Mesendoderm (in vitro differentiated cells): Measurements from ENCODE around the gene TMEM263.
"Not testable (repeated sequence)": the region's sequence is repeated elsewhere in the genome, so short reads cannot be mapped to it uniquely, and the experiment has no call there.

Experiments used
- DNase-seq: peaks from one replicate; pipeline ENCODE4 v3.0.0; 2013
- H2AK5ac ChIP-seq: 2 replicates; pipeline ENCODE4 v1.6.1; 2013; ENCODE audit warnings: low read length, inconsistent platforms
- H2BK120ac ChIP-seq: 2 replicates; pipeline ENCODE4 v1.6.1; 2013; ENCODE audit warnings: low read depth, mild to moderate bottlenecking, low read length, moderate library complexity, mixed read lengths
- H2BK15ac ChIP-seq: replicated peaks from 2 replicates; pipeline ENCODE4 v1.6.1; 2013; ENCODE audit warnings: low read depth, mild to moderate bottlenecking, moderate library complexity
- H2BK5ac ChIP-seq: 2 replicates; pipeline ENCODE4 v1.6.1; 2013; ENCODE audit warnings: low read length, inconsistent platforms
- H3K18ac ChIP-seq: 2 replicates; pipeline ENCODE4 v1.6.1; 2013; ENCODE audit warnings: mild to moderate bottlenecking, low read length, mixed read lengths
- H3K23ac ChIP-seq: one replicate; pipeline ENCODE4 v1.6.1; 2013; ENCODE audit warnings: low read length
- H3K27ac ChIP-seq: 2 replicates; pipeline ENCODE4 v1.5.1; 2013; ENCODE audit warnings: low read depth, mild to moderate bottlenecking, inconsistent platforms, low read length, moderate library complexity
- H3K27me3 ChIP-seq: 2 replicates; pipeline ENCODE4 v1.6.1; 2013; ENCODE audit warnings: low read length, control low read depth, mild to moderate bottlenecking, inconsistent platforms; ENCODE audit not compliant: insufficient read depth, poor library complexity
- H3K36me3 ChIP-seq: 2 replicates; pipeline ENCODE4 v1.6.1; 2013; ENCODE audit warnings: low read length, inconsistent platforms; ENCODE audit not compliant: control insufficient read depth, insufficient read depth
- H3K4ac ChIP-seq: one replicate; pipeline ENCODE4 v1.6.1; 2013; ENCODE audit warnings: low read depth, mild to moderate bottlenecking, low read length, moderate library complexity
- H3K4me1 ChIP-seq: 2 replicates; pipeline ENCODE4 v1.6.1; 2013; ENCODE audit warnings: low read depth, low read length, inconsistent platforms; ENCODE audit not compliant: control insufficient read depth
- H3K4me2 ChIP-seq: 2 replicates; pipeline ENCODE4 v1.6.1; 2013; ENCODE audit warnings: low read length
- H3K4me3 ChIP-seq: 2 replicates; pipeline ENCODE4 v1.5.1; 2013; ENCODE audit warnings: mild to moderate bottlenecking, low read length
- H3K56ac ChIP-seq: one replicate; pipeline ENCODE4 v1.6.1; 2013; ENCODE audit warnings: low read length
- H3K79me1 ChIP-seq: 2 replicates; pipeline ENCODE4 v1.6.1; 2013; ENCODE audit warnings: low read length, inconsistent platforms
- H3K79me2 ChIP-seq: 2 replicates; pipeline ENCODE4 v1.6.1; 2013; ENCODE audit warnings: mild to moderate bottlenecking, low read length; ENCODE audit not compliant: control insufficient read depth, insufficient read depth
- H3K9ac ChIP-seq: 2 replicates; pipeline ENCODE4 v1.6.1; 2013; ENCODE audit warnings: low read length, inconsistent platforms
- H4K5ac ChIP-seq: one replicate; pipeline ENCODE4 v1.6.1; 2013; ENCODE audit warnings: low read length
- H4K8ac ChIP-seq: one replicate; pipeline ENCODE4 v1.6.1; 2013; ENCODE audit warnings: low read depth, mild to moderate bottlenecking, control low read depth, low read length, moderate library complexity
- WGBS: extraction: QIAGEN DNeasy Blood & Tissue Kit; methylation state at CpG from one replicate; pipeline ENCODE4 v1.1.7; 2013; ENCODE audit warnings: low lambda C conversion rate, missing lambda C conversion rate; ENCODE audit not compliant: insufficient coverage; ENCODE audit errors: extremely low coverage; 5-methylcytosine and 5-hydroxymethylcytosine counted together

TMEM263 gene

DNA sequence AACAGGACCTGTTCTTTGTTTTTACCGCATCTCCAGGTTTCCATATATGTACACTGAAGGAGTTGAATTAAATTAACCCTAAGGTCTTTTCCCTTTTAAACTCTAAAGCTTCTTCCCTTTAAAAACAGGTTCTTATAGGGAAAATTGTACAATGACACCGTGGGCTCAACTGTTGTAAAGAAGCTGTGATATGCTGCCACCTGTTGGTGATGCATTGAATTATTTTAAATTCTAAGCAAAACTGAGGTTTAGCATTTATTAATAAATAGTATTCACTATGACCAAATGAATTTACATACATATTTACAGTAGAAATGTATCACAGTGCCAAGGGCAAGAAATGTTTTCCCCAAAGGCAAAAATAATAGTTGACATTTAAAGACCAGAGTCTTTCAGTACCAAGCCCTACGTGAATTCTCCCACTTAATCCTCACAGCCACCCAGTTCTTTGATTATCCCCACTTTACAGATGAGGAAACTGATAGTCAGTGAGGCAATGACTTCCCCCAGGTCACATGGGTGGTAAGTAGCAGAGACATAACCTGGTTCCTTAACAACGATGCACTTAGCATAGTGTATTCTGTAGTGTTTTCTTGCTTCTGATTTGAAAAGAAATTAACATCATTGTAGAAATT is 35.7 kb upstream of the TMEM263 start:
- no CpG with 5 or more reads among the region's 4 CpGs for WGBS
- Histone ChIP-seq H4K5ac (no peak overlapping the region), H4K8ac (no peak overlapping the region), H3K4me1 (peaks cover 5% of the 10 kb centered on the region), H3K79me2 (no peaks in the 10 kb centered on the region), H2BK5ac (no peak overlapping the region), H3K18ac (no peak overlapping the region), H3K36me3 (no peaks in the 10 kb centered on the region), H2AK5ac (no peak overlapping the region), H3K4ac (no peak overlapping the region), H3K79me1 (no peaks in the 10 kb centered on the region), H3K4me3 (no peak overlapping the region), H2BK15ac (no peak overlapping the region), H3K23ac (no peak overlapping the region), H3K27ac (no peak overlapping the region), H2BK120ac (no peak overlapping the region), H3K9ac (no peak overlapping the region), H3K4me2 (no peak overlapping the region), H3K27me3 (no peaks in the 10 kb centered on the region), H3K56ac (no peak overlapping the region)
- DNase-seq: peak; percentile 36

DNA sequence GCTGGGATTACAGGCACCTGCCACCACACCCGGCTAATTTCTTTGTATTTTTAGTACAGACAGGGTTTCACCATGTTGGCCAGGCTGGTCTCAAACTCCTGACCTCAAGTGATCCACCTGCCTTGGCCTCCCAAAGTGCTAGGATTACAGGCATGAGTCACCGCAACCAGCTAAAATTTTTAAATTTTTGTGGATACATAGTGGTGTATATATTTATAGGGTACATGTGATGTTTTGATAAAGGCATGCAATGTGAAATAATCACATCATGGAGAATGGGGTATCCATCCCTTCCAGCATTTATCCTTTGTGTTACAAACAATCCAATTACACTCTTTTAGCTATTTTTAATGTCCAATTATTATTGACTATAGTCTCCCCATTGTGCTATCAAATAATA is 33.7 kb upstream of the TMEM263 start:
- H3K4me3 ChIP-seq, H3K27me3 ChIP-seq, H2BK15ac ChIP-seq, H3K23ac ChIP-seq, H3K79me1 ChIP-seq, H2AK5ac ChIP-seq, H3K4me2 ChIP-seq, H3K79me2 ChIP-seq, H4K5ac ChIP-seq, H3K18ac ChIP-seq, H4K8ac ChIP-seq, H3K56ac ChIP-seq, H3K27ac ChIP-seq, H3K9ac ChIP-seq, H2BK120ac ChIP-seq, H2BK5ac ChIP-seq, H3K36me3 ChIP-seq, DNase-seq, H3K4me1 ChIP-seq, H3K4ac ChIP-seq: not testable (repeated sequence)
- no CpG with 5 or more reads among the region's 2 CpGs for WGBS

GRCh38 chr12:106923594-106923993 is 32.1 kb upstream of the TMEM263 start:
- not testable (repeated sequence) for H2BK120ac ChIP-seq, H2BK5ac ChIP-seq, H3K27ac ChIP-seq, H3K36me3 ChIP-seq, H3K4me2 ChIP-seq, H3K4me1 ChIP-seq, DNase-seq, H3K4me3 ChIP-seq, H2BK15ac ChIP-seq, H3K79me1 ChIP-seq, H4K8ac ChIP-seq, H3K27me3 ChIP-seq, H2AK5ac ChIP-seq, H4K5ac ChIP-seq, H3K56ac ChIP-seq, H3K23ac ChIP-seq, H3K79me2 ChIP-seq, H3K9ac ChIP-seq, H3K18ac ChIP-seq, H3K4ac ChIP-seq
- WGBS: no CpG with 5 or more reads among the region's 2 CpGs

DNA sequence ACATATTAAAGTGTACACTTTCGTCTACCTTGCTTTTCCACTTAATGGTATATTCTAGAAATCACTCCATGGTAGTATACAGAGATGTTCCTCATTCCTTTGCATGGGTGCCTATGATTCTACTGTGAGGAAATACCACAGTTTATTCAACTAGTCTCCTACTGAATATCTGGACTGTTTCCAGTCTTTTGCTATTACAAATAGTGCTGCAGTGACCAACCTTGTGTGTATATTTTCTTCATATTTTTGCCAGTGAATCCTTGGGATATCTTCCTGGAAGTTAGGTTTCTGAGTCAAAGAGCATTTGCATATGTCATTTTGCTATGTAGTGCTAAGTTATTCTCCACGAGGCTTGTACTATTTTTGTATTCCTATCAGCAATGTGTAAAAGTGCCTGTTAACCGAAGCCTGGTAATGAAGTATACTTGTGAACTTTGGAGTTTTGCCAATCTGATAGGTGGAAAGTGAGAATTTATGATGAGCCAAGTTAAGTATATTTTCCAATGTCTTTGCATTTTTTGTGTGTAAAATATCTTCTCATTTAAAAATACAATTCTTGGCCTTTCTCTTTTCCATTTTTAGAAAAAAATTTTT is 31.3 kb upstream of the TMEM263 start:
- no peak overlapping the region for H2AK5ac ChIP-seq
- no peak overlapping the region for H3K9ac ChIP-seq
- H3K56ac ChIP-seq: no peak overlapping the region
- no peak overlapping the region for H3K4ac ChIP-seq
- H3K4me3 ChIP-seq: no peak overlapping the region
- no peak overlapping the region for H2BK5ac ChIP-seq
- no peak overlapping the region for H4K5ac ChIP-seq
- no peak overlapping the region for H3K23ac ChIP-seq
- no peaks in the 10 kb centered on the region for H3K36me3 ChIP-seq
- no peak overlapping the region for H3K18ac ChIP-seq
- no peaks in the 10 kb centered on the region for H3K27me3 ChIP-seq
- H3K79me2 ChIP-seq: no peaks in the 10 kb centered on the region
- no CpG with 5 or more reads among the region's 3 CpGs for WGBS
- H3K4me2 ChIP-seq: no peak overlapping the region
- H3K79me1 ChIP-seq: no peaks in the 10 kb centered on the region
- no peak overlapping the region for H3K27ac ChIP-seq
- no peak overlapping the region for H2BK120ac ChIP-seq
- H3K4me1 ChIP-seq: no peaks in the 10 kb centered on the region
- no peak for DNase-seq
- H4K8ac ChIP-seq: no peak overlapping the region
- H2BK15ac ChIP-seq: no peak overlapping the region

- H2BK5ac ChIP-seq: no peak overlapping the region
- no peak overlapping the region for H3K18ac ChIP-seq
- no peak overlapping the region for H4K8ac ChIP-seq
- H3K4me2 ChIP-seq: no peak overlapping the region
- H3K56ac ChIP-seq: no peak overlapping the region
- WGBS: no CpG with 5 or more reads among the region's 1 CpG
- H3K4ac ChIP-seq: no peak overlapping the region
- no peak overlapping the region for H2AK5ac ChIP-seq
- H3K36me3 ChIP-seq: no peaks in the 10 kb centered on the region
- no peak overlapping the region for H3K4me3 ChIP-seq
- no peaks in the 10 kb centered on the region for H3K79me1 ChIP-seq
- no peaks in the 10 kb centered on the region for H3K79me2 ChIP-seq
- no peaks in the 10 kb centered on the region for H3K4me1 ChIP-seq
- no peaks in the 10 kb centered on the region for H3K27me3 ChIP-seq
- H3K23ac ChIP-seq: no peak overlapping the region
- no peak overlapping the region for H3K9ac ChIP-seq
- DNase-seq: no peak
- no peak overlapping the region for H3K27ac ChIP-seq
- no peak overlapping the region for H2BK15ac ChIP-seq
- H4K5ac ChIP-seq: no peak overlapping the region
- no peak overlapping the region for H2BK120ac ChIP-seq
Observed at GRCh38 chr12:106926657-106927056, 29.1 kb upstream of the TMEM263 start.

GRCh38 chr12:106934277-106934676 is 21.4 kb upstream of the TMEM263 start:
- no peak for DNase-seq
- whole genome bisulfite sequencing: no CpG with 5 or more reads among the region's 3 CpGs
- H3K27me3 ChIP-seq: no peaks in the 10 kb centered on the region
- H3K4me2 ChIP-seq: no peak overlapping the region
- H3K27ac ChIP-seq: no peak overlapping the region
- no peaks in the 10 kb centered on the region for H3K4me1 ChIP-seq
- H4K8ac ChIP-seq: no peak overlapping the region
- H2AK5ac ChIP-seq: no peak overlapping the region
- H3K23ac ChIP-seq: no peak overlapping the region
- H3K56ac ChIP-seq: no peak overlapping the region
- H3K4ac ChIP-seq: no peak overlapping the region
- H3K18ac ChIP-seq: no peak overlapping the region
- H3K36me3 ChIP-seq: no peaks in the 10 kb centered on the region
- H2BK5ac ChIP-seq: no peak overlapping the region
- no peak overlapping the region for H2BK15ac ChIP-seq
- no peaks in the 10 kb centered on the region for H3K79me1 ChIP-seq
- H2BK120ac ChIP-seq: no peak overlapping the region
- no peak overlapping the region for H3K4me3 ChIP-seq
- no peak overlapping the region for H4K5ac ChIP-seq
- no peak overlapping the region for H3K9ac ChIP-seq
- no peaks in the 10 kb centered on the region for H3K79me2 ChIP-seq
